ENCODE data around the gene UTS2B.
"Not testable (repeated sequence)": the region's sequence is repeated elsewhere in the genome, so short reads cannot be mapped to it uniquely, and the experiment has no call there.

Gene UTS2B

DNA sequence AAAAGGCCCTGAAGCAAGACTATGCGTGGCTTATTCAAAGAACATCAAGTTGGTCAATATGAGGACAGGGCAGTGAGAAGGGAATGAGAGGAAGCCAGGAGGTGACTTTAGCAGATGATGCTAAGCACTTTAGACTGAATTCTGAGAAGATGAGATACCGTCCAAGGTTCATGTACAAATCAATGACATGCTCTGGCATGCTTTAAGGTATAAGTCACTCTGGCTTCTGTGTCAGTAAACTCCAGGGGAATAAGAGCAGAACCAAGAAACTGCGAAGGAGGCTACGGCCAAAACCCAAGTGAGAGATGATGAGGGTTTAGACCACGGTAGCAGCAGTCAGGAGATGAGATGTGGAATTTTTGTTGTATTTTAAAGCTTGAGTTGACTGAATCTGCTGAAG, 10.0 kb downstream of the UTS2B start:
- no peak for DNase-seq

- DNase-seq, result no peak
These were observed 13.3 kb downstream of the UTS2B start for GRCh38 chr3:191316876-191317603.

GRCh38 chr3:191314109-191314728, 16.1 kb downstream of the UTS2B start:
- no peak for DNase-seq

GRCh38 chr3:191313296-191313695, 17.0 kb downstream of the UTS2B start:
- no peak for DNase-seq

DNA sequence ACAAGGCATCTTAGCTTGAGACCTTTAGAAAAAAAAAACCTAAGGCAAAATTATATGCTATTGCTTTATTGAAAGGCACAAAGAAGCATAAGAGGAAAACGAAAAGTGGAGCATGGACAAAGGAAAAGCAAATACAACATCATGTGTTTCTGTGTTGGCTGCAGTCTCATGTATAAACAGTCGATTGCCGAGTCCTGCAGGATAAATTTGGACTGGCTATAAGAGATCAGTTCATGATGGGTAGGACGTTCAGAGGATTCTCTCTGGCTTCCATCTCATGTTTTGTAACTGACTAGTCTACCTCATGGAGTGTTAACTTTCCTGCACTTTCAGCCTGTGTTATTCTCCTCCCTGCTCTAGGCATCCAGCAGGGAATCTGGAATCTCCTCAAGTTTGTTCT, 23.0 kb downstream of the UTS2B start:
- no peak for DNase-seq

DNA sequence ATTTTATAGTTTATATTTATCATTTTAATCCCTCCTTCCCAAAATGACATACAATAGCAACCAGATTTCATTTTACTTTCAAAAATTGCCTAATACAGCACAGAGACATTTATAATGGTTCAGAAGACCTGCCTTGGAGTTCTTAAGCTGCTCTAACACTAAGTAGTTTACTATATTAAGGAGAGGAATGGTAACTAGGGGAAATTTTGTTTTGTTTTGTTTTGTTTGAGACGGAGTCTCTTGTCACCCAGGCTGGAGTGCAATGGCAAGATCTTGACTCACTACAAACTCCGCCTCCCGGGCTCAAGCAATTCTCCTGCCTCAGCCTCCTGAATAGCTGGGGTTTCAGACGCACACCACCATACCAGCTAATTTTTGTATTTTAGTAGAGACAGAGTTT, 23.9 kb downstream of the UTS2B start:
- no peak for DNase-seq

DNA sequence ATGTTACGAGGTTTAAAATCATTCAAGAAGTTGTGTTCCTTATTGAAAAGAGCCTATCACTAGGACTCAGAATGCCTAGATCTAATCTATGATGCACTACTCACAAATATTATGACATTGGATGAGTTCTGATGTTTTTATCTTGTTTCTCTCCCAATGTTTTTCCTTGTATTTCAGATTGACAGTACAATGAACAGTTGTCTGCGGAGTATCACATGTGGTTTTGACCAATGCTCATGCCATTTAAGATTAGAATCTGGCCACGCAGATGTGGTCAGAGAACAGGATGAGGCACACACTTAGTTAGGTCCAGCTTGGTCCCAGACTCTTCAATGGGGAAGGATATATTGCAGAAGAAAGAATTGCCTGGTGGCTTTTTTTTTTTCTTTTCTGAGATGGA, 26.7 kb downstream of the UTS2B start:
- DNase-seq, result no peak

GRCh38 chr3:191302451-191302850, 27.9 kb downstream of the UTS2B start:
- no peak for DNase-seq

DNA sequence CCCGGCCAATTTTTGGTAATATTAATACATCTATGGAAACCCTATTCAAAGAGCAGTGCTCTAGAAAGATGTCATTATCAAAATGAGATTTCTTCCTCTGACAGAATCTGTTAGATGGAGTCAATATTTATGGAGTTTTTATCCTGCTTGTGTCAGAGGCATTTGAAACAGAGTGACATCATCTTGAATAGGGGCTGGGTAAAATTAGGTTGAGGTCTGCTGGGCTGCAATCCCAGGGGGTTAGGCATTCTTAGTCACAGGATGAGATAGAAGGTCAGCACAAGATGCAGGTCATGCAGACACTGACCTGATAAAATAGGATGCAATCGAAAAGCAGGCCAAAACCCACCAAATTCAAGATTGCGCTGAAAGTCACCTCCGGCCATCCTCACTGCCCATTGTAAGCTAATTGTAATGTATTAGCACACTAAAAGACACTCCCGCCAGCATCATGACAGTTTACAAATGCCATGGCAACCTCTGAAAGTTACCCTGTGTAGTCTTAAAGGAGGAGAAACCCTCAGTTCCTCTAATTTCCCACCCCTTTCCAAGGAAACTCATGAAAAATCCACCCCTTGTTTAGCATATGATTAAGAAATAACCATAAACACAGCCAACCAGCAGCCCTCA, 28.4 kb downstream of the UTS2B start:
- no peak for DNase-seq

GRCh38 chr3:191301017-191301416, 29.3 kb downstream of the UTS2B start:
- DNase-seq, result no peak

DNA sequence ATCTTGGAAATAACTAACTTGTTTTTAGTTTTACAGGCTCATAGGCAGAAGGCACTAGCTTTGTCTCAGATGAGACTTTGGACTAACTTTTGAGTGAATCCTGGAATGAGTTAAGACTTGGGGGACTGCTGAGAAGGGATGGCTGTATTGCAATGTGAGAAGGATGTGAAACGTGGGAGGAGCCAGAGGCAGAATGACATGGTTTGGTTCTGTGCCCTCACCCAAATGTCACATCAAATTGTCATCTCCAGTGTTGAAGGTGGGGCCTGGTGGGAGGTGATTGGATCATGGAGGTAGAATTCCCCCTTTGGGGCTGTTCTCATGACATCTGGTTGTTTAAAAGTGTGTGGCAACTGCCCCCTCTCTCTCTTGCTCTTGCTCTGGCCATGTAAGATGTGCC, 29.9 kb downstream of the UTS2B start:
- no peak for DNase-seq

DNA sequence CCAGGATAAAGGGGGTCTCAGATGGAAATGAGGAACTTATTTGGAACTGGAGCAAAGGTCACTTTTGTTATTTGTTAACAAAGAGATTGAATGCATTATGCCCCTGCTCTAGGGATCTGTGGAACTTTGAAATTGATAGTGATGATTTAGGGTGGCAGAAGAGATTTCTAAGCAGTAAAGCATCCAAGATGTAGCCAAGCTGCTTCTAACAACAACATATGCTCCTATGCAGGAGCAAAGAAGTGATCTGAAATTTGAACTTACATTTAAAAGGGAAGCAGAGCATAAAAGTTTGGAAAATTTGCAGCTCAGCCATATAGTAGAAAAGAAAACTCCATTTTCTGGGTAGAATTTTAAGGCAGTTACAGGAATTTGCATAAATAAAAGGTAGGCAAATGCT, 31.5 kb downstream of the UTS2B start:
- DNase-seq, result no peak

DNA sequence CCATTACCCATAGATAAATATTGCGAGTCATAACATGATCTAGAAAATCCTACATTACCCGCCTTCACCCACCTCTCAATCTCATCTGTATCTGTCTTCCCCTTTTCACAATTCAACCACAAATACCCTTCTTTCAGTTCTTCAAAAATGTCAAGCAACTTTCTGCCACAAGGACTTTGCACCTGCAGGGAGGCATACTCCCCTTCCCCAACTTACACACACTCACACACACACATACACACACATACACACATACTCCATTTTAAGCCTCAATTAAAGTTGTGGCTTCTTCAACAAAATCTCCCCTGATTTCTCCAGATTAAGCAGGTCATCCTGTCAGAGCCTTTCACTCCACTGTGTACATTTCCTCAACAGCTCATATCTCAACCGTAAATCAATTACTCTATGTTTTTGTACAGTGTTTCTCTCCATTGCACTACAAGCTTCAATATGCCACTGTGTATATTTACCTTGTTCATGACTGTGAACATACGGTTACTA, 34.2 kb downstream of the UTS2B start:
- DNase-seq, result no peak

DNA sequence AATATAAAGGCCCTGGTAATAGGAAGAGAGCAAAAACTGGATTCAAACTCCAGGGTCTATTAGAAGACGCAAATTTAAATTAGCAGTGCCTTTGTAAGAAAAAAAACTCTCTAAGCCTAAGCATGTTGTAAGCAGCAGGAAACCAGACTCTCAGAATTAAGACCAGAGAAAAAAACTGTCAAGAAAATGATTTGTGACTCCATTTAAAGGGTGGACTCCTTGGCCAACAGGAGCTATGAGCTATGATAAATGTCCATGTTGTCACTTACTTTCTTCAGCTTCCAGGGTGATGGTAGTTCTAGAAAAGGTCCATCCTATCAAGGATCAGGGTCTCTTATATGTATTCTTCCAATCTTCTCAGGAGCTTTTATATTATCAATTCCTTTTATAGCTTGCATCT, 36.0 kb downstream of the UTS2B start:
- no peak for DNase-seq

GRCh38 chr3:191292243-191293015, 37.9 kb downstream of the UTS2B start:
- DNase-seq, result no peak

DNA sequence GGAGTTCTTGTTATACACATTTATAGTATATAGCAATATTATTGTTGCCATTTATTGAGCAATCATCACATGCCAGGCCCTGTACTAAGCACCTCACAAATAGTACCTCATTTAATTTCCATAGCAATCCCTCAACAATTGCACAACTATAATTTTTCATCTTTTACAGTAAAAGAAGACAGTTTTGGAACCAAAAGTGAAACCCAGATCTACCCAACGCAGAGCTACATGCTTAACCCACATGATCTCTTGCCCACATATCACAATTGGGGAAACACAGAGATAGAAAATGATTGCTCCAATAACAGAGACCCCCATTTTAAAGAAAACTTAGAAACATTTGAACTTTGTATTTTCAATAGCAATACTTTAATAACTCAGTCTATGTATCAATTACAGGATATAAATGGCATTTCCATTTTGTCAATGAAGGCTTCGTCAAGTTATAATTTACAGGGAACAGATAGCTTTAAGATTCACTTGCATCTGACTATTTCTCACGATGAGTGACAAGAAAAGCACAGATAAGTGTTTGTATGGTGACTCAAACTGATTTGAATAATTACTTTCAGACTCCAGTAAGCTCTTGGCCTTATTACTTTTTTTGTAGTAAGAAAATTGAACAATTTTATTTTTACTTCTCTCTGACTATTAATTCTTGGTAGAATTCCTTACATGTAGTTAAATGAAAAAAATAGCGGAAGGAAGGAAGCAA, 39.9 kb downstream of the UTS2B start:
- DNase-seq, result no peak

DNA sequence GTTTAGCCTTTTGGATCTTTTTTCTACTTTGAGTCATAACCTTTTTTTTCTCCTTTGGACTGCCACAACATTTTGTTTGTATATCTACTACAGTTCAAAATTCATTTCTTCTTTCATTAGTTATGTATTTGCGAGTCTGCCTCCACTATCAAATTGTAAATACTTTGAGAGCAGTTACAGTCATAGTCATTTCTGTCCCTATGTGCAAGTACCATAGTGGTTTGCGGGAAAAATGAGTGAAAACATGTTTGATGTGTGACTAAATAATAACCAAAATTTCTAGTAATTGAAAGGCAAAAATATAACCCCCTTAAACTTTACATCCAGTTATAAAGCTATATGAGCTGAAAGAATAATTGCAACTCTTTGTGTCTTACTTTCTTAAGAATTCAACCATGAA, 46.9 kb downstream of the UTS2B start:
- DNase-seq, result no peak

- no peak for DNase-seq
These were observed 47.8 kb downstream of the UTS2B start for GRCh38 chr3:191282251-191283185.

DNA sequence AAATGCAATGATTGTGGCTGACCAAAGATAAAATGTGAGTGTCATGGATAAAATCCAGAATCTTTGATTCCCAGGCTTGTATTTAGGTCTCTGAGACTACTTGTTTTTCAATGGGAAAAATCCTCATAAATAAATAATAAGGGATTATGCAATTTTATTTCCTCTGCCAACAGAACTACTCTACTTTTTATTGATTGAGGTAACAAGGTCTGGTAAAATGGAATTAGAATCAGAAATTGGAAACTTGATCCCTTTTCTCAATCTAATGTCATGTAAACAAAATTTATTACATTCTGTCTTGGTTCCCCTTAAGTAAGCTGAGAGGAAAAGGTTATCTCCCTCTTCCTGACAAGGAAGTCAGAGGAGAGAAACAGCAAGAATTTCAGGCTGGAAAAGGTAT, 49.4 kb downstream of the UTS2B start:
- no peak for DNase-seq

GRCh38 chr3:191280111-191280510, 50.2 kb downstream of the UTS2B start:
- no peak for DNase-seq

DNA sequence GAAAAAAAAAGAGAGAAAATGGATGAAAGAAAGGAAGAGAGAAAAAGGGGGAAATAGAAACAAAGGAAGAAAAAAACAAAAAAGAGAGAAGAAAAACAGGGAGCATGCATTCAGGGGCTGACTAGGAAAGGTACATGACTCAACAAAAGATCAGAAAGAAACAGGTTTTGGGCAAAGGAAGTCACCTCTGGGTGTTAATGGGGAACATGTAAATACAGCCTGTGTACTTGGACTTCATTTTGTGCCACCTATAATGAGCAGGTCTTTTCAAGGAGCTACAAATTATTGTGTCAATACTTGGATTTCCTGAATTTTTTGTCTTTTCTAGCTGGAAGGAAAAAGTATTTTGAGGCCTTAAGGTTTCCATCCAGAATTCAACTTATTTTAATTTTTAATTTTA, 54.6 kb downstream of the UTS2B start:
- no peak for DNase-seq

DNA sequence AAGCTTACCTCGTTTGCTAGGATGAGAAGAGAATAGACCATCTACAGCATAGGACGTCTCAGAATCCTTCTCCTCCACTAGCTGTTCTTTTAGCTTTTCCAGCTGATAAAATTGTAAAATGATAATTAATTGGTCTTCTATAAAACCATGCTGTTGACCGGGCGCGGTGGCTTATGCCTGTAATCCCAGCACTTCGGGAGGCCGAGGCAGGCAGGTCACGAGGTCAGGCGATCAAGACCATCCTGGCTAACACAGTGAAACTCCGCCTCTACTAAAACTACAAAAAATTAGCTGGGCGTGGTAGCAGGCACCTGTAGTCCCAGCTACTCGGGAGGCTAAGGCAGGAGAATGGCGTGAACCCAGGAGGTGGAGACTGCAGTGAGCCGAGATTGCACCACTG, 55.1 kb downstream of the UTS2B start:
- not testable (repeated sequence) for DNase-seq
